SU-DHL-6 (cell line): Measurements from ENCODE around the gene OSBP2.

ENCODE experiments used
- H2AFZ ChIP-seq: fragments of 200-600 bp; sonication (generic); 2 replicates; pipeline ENCODE4 v1.6.1; 2014; ENCODE audit warnings: low read depth, mild to moderate bottlenecking, moderate library complexity, mixed read lengths, antibody characterized with exemption, low read length; ENCODE audit not compliant: severe bottlenecking
- H3F3A ChIP-seq: fragments of 200-600 bp; shearing (Covaris generic); 2 replicates; pipeline ENCODE4 v1.6.0; 2016; ENCODE audit warnings: antibody characterized with exemption, mild to moderate bottlenecking; ENCODE audit not compliant: insufficient read depth
- H3K27ac ChIP-seq: fragments of 200-600 bp; sonication (generic); 2 replicates; pipeline ENCODE4 v1.5.1; 2016; ENCODE audit warnings: low read depth, mild to moderate bottlenecking, low read length, moderate library complexity, mixed read lengths
- H3K27me3 ChIP-seq: fragments of 200-600 bp; sonication (generic), shearing (Covaris generic); 2 replicates; pipeline ENCODE4 v1.6.0; 2014; ENCODE audit warnings: mild to moderate bottlenecking, low read length
- H3K36me3 ChIP-seq: fragments of 200-600 bp; sonication (generic); 2 replicates; pipeline ENCODE4 v1.6.1; 2014; ENCODE audit warnings: mild to moderate bottlenecking, low read length, mixed read lengths
- H3K4me2 ChIP-seq: fragments of 300-600, 200-600 bp; shearing (Covaris generic), sonication (generic); 2 replicates; pipeline ENCODE4 v1.6.0; 2014; ENCODE audit warnings: low read length, low read depth, mild to moderate bottlenecking; ENCODE audit not compliant: poor library complexity, severe bottlenecking
- H3K4me3 ChIP-seq: fragments of 200-600 bp; sonication (generic); 2 replicates; pipeline ENCODE4 v1.5.1; 2014; ENCODE audit warnings: antibody characterized with exemption, low read length, mild to moderate bottlenecking, mixed read lengths; ENCODE audit not compliant: insufficient read depth, poor library complexity, severe bottlenecking
- H3K79me2 ChIP-seq: fragments of 200-600 bp; sonication (generic); 2 replicates; pipeline ENCODE4 v1.6.1; 2014; ENCODE audit warnings: mild to moderate bottlenecking, low read length, moderate library complexity; ENCODE audit not compliant: insufficient read depth
- H3K9ac ChIP-seq: fragments of 200-600 bp; sonication (generic); 2 replicates; pipeline ENCODE4 v1.7.0; 2014; ENCODE audit warnings: mild to moderate bottlenecking, low read length
- H3K9me2 ChIP-seq: fragments of 200-600 bp; sonication (generic); replicated peaks from 2 replicates; pipeline ENCODE4 v1.6.1; 2014; ENCODE audit warnings: low read length; ENCODE audit not compliant: insufficient read depth
- H3K9me3 ChIP-seq: fragments of 200-600 bp; sonication (generic); 2 replicates; pipeline ENCODE4 v1.6.1; 2014; ENCODE audit warnings: low read length, mixed read lengths; ENCODE audit not compliant: insufficient read depth
- H4K20me1 ChIP-seq: fragments of 200-600 bp; sonication (generic); 2 replicates; pipeline ENCODE4 v1.6.1; 2014; ENCODE audit warnings: low read depth, mild to moderate bottlenecking, antibody characterized with exemption, low read length, moderate library complexity, mixed read lengths
- CTCF ChIP-seq: fragments of 200-600 bp; sonication (generic); IDR thresholded peaks from one replicate; pipeline ENCODE4 v1.5.1; 2017; ENCODE audit warnings: antibody characterized with exemption, mild to moderate bottlenecking, low read length, moderate library complexity; ENCODE audit not compliant: insufficient read depth, poor library complexity, severe bottlenecking
- EZH2phosphoT487 ChIP-seq: fragments of 200-600 bp; sonication (generic), shearing (Covaris generic); conservative IDR thresholded peaks from 2 replicates; pipeline ENCODE4 v1.6.1; 2018; ENCODE audit warnings: mild to moderate bottlenecking, antibody characterized with exemption, low read length, moderate library complexity, mixed read lengths

The OSBP2 gene

GRCh38 chr22:30926706-30927105 is 232.0 kb downstream of the OSBP2 start:
- Histone ChIP-seq H3K36me3 (no peaks in the 10 kb centered on the region), H3K9ac (no peak overlapping the region), H3K79me2 (no peaks in the 10 kb centered on the region), H3K9me3 (no peaks in the 10 kb centered on the region), H3F3A (no peaks in the 10 kb centered on the region), H3K27ac (no peak overlapping the region), H3K27me3 (no peaks in the 10 kb centered on the region), H3K4me3 (no peak overlapping the region), H3K4me2 (no peak overlapping the region), H4K20me1 (no peaks in the 10 kb centered on the region), H2AFZ (no peak overlapping the region), H3K9me2 (no peaks in the 10 kb centered on the region)
- TF ChIP-seq CTCF (no peak), EZH2phosphoT487 (no peak)

GRCh38 chr22:30927806-30928205 is 233.1 kb downstream of the OSBP2 start:
- TF ChIP-seq CTCF: no peak
- no peak for TF ChIP-seq EZH2phosphoT487
- no peaks in the 10 kb centered on the region; the same call in 1 of the 2 replicates for H3K36me3 ChIP-seq
- no peaks in the 10 kb centered on the region for H3F3A ChIP-seq

GRCh38 chr22:30928401-30928800 is 233.7 kb downstream of the OSBP2 start:
- Histone ChIP-seq H3K36me3 (no peaks in the 10 kb centered on the region; the same call in 1 of the 2 replicates), H3K9me3 (no peaks in the 10 kb centered on the region), H3K9me2 (no peaks in the 10 kb centered on the region), H3K79me2 (no peaks in the 10 kb centered on the region), H3K27me3 (no peaks in the 10 kb centered on the region), H3K27ac (no peak overlapping the region), H2AFZ (no peak overlapping the region), H3K4me3 (no peak overlapping the region), H3K9ac (no peak overlapping the region), H3F3A (no peaks in the 10 kb centered on the region), H4K20me1 (no peaks in the 10 kb centered on the region), H3K4me2 (no peak overlapping the region)
- TF ChIP-seq EZH2phosphoT487: no peak
- TF ChIP-seq CTCF: no peak

More at GRCh38 chr22:30927806-30928205, 233.1 kb downstream of the OSBP2 start:
- no peak overlapping the region for H3K4me3 ChIP-seq
- no peaks in the 10 kb centered on the region for H3K9me3 ChIP-seq
- H3K27ac ChIP-seq: no peak overlapping the region
- no peaks in the 10 kb centered on the region for H3K9me2 ChIP-seq
- no peak overlapping the region for H3K4me2 ChIP-seq
- H3K27me3 ChIP-seq: no peaks in the 10 kb centered on the region
- H3K9ac ChIP-seq: no peak overlapping the region
- no peaks in the 10 kb centered on the region for H4K20me1 ChIP-seq
- no peak overlapping the region for H2AFZ ChIP-seq
- no peaks in the 10 kb centered on the region for H3K79me2 ChIP-seq

- Histone ChIP-seq H3K9me3 (no peaks in the 10 kb centered on the region), H3K27me3 (no peaks in the 10 kb centered on the region), H3K4me2 (no peak overlapping the region), H3K27ac (no peak overlapping the region), H3K4me3 (no peak overlapping the region), H3K9ac (no peak overlapping the region), H3K9me2 (no peaks in the 10 kb centered on the region), H4K20me1 (no peaks in the 10 kb centered on the region), H3F3A (no peaks in the 10 kb centered on the region), H3K79me2 (no peaks in the 10 kb centered on the region), H3K36me3 (peaks cover 2% of the 10 kb centered on the region; the same call in 1 of the 2 replicates), H2AFZ (no peak overlapping the region)
- TF ChIP-seq EZH2phosphoT487 (no peak), CTCF (no peak)
Measured at GRCh38 chr22:30930228-30930627, 235.6 kb downstream of the OSBP2 start.
